SK-N-SH (cell line): Measurements from ENCODE around the gene PDK4. TPM values are rescaled to one million over a fixed set of nuclear protein-coding genes. Genes with fewer than 3 reads are reported as not detected.

ENCODE experiments used
- CTCF ChIA-PET: fragments of 300-600, 350-600 bp; formaldehyde crosslinking; extraction: SDS; loops from one replicate; lab custom pipeline; 2021; lab: Yijun Ruan, JAX
- POLR2A ChIA-PET: fragments of 350-600 bp; sonication (Branson Sonifier 250); formaldehyde crosslinking; extraction: SDS; loops from one replicate; lab custom pipeline; 2020; ENCODE audit warnings: antibody characterized with exemption, inconsistent platforms; lab: Yijun Ruan, JAX
- DNase-seq: peaks from one replicate; pipeline ENCODE4 v3.0.0; 2012
- H2AFZ ChIP-seq: fragments of 200-600 bp; sonication (generic); 2 replicates; pipeline ENCODE4 v1.8.1; 2016; ENCODE audit warnings: antibody characterized with exemption, mild to moderate bottlenecking, low read depth
- H3F3A ChIP-seq: fragments of 200-600 bp; sonication (generic); replicated peaks from 2 replicates; pipeline ENCODE3; 2016; ENCODE audit warnings: antibody characterized with exemption, mild to moderate bottlenecking; ENCODE audit not compliant: insufficient read depth
- H3K27ac ChIP-seq, 2 experiments: fragments of 200-500 bp in 1 of 2; fragments of 200-600 bp in 1 of 2; sonication (Bioruptor generic) in 1 of 2; sonication (generic), shearing (Covaris generic) in 1 of 2; 2 replicates each; pipeline versions ENCODE4 v1.5.1 to v1.6.1; 2014 to 2016; ENCODE audit warnings: low read depth in 2 of 2, inconsistent platforms in 1 of 2, low read length in 1 of 2, mild to moderate bottlenecking in 1 of 2, mixed read lengths in 1 of 2
- H3K27me3 ChIP-seq: fragments of 200-600 bp; sonication (generic), shearing (Covaris generic); 2 replicates; pipeline ENCODE4 v1.6.1; 2016; ENCODE audit warnings: mixed run types; ENCODE audit not compliant: insufficient read depth
- H3K36me3 ChIP-seq, 2 experiments: fragments of 200-500 bp in 1 of 2; fragments of 200-600 bp in 1 of 2; sonication (Bioruptor generic) in 1 of 2; sonication (generic) in 1 of 2; replicated peaks in 1 of 2; 2 replicates each; pipeline versions ENCODE3 to v1.5.1; 2014 to 2016; ENCODE audit warnings: low read length in 1 of 2, mild to moderate bottlenecking in 1 of 2; ENCODE audit not compliant: insufficient read depth in 2 of 2, control insufficient read depth in 1 of 2
- H3K4me1 ChIP-seq, 2 experiments: fragments of 200-500 bp in 1 of 2; fragments of 200-600 bp in 1 of 2; sonication (Bioruptor generic) in 1 of 2; sonication (generic), shearing (Covaris generic) in 1 of 2; 2 replicates each; pipeline versions ENCODE4 v1.5.1 to v1.6.1; 2014 to 2016; ENCODE audit warnings: low read depth in 1 of 2, low read length in 1 of 2, mixed run types in 1 of 2; ENCODE audit not compliant: insufficient read depth in 2 of 2, control insufficient read depth in 1 of 2
- H3K4me2 ChIP-seq: fragments of 200-600 bp; sonication (generic), shearing (Covaris generic); 2 replicates; pipeline ENCODE4 v1.6.1; 2017; ENCODE audit warnings: mixed run types
- H3K4me3 ChIP-seq, 2 experiments: fragments of 200-500 bp in 1 of 2; fragments of 200-600 bp in 1 of 2; sonication (Bioruptor generic) in 1 of 2; sonication (generic), shearing (Covaris generic) in 1 of 2; 2 replicates each; pipeline versions ENCODE4 v1.5.1 to v1.8.1; 2014 to 2016; ENCODE audit warnings: low read depth in 2 of 2, inconsistent platforms in 1 of 2, low read length in 1 of 2, mild to moderate bottlenecking in 1 of 2, mixed read lengths in 1 of 2, moderate library complexity in 1 of 2
- H3K79me2 ChIP-seq: fragments of 200-600 bp; sonication (generic); 2 replicates; pipeline ENCODE4 v1.8.1; 2017; ENCODE audit warnings: mild to moderate bottlenecking; ENCODE audit not compliant: insufficient read depth
- H3K9ac ChIP-seq: fragments of 200-600 bp; sonication (generic); 2 replicates; pipeline ENCODE4 v1.6.1; 2017; ENCODE audit warnings: mixed run types
- H3K9me2 ChIP-seq: fragments of 200-600 bp; sonication (generic); 2 replicates; pipeline ENCODE4 v1.6.1; 2017; ENCODE audit warnings: mixed run types
- H3K9me3 ChIP-seq: fragments of 200-600 bp; sonication (generic); 2 replicates; pipeline ENCODE4 v1.6.1; 2017; ENCODE audit warnings: mixed run types, mild to moderate bottlenecking, moderate library complexity
- H4K20me1 ChIP-seq: fragments of 200-600 bp; sonication (generic); 2 replicates; pipeline ENCODE4 v1.6.1; 2017; ENCODE audit warnings: mild to moderate bottlenecking, mixed run types; ENCODE audit not compliant: insufficient read depth
- CHD2 ChIP-seq: fragments of 150-350 bp; IDR thresholded peaks from 2 replicates; pipeline ENCODE4 v1.6.1; 2018; ENCODE audit warnings: low read length; ENCODE audit not compliant: partially characterized antibody
- EZH2phosphoT487 ChIP-seq: fragments of 200-600 bp; sonication (generic); IDR thresholded peaks from 2 replicates; pipeline ENCODE4 v1.6.1; 2017; ENCODE audit warnings: low read depth, mixed run types, mild to moderate bottlenecking, antibody characterized with exemption, moderate library complexity, borderline replicate concordance
- FOXJ3 ChIP-seq: sonication (generic); formaldehyde crosslinking; IDR thresholded peaks from 2 replicates; pipeline ENCODE4 v1.5.1; 2020; ENCODE audit warnings: mild to moderate bottlenecking, missing genetic modification reagents
- GATA2 ChIP-seq: sonication (generic); formaldehyde crosslinking; IDR thresholded peaks from 2 replicates; pipeline ENCODE4 v1.5.0; 2020; ENCODE audit warnings: mild to moderate bottlenecking, missing genetic modification reagents
- JUND ChIP-seq: IDR thresholded peaks from 2 replicates; pipeline ENCODE4 v1.4.0; 2012
- MXI1 ChIP-seq: IDR thresholded peaks from 2 replicates; pipeline ENCODE4 v1.6.1; 2012; ENCODE audit warnings: mild to moderate bottlenecking, low read depth, low read length, improper control_type of control experiment
- RAD21 ChIP-seq: IDR thresholded peaks from 2 replicates; pipeline ENCODE4 v1.6.1; 2012; ENCODE audit warnings: mild to moderate bottlenecking, low read length
- RFX5 ChIP-seq: IDR thresholded peaks from 2 replicates; pipeline ENCODE4 v1.6.1; 2012; ENCODE audit warnings: mild to moderate bottlenecking, improper control_type of control experiment, low read length
- SMC3 ChIP-seq: IDR thresholded peaks from 2 replicates; pipeline ENCODE4 v1.6.1; 2012; ENCODE audit warnings: low read depth, low read length, improper control_type of control experiment
- TAF1 ChIP-seq: IDR thresholded peaks from 2 replicates; pipeline ENCODE4 v1.6.1; 2012; ENCODE audit warnings: low read depth, mild to moderate bottlenecking, low read length, moderate library complexity, borderline replicate concordance
- TEAD4 ChIP-seq: IDR thresholded peaks from 2 replicates; pipeline ENCODE4 v1.4.0; 2012; ENCODE audit warnings: mild to moderate bottlenecking, borderline replicate concordance; ENCODE audit not compliant: insufficient read depth
- WGBS: methylation state at CpG from one replicate; pipeline ENCODE4 v1.1.6; 2017; ENCODE audit warnings: low lambda C conversion rate; 5-methylcytosine and 5-hydroxymethylcytosine counted together
- polyA plus RNA-seq, 3 experiments: library from polyadenylated mRNA; depleted of rRNA; stranded (reverse); fragments of >200 nt; gene quantifications; 2 replicates each; pipeline ENCODE4 v1.2.3, GENCODE V29; 2012
- TF ChIP-seq, protein P1 (sequence below): fragments of 200-600 bp; sonication (generic); IDR thresholded peaks from 2 replicates; pipeline ENCODE4 v1.6.1; 2017; ENCODE audit warnings: antibody characterized with exemption, mild to moderate bottlenecking, moderate library complexity
- TF ChIP-seq, protein P2 (sequence below): IDR thresholded peaks from 2 replicates; pipeline ENCODE4; 2012
- TF ChIP-seq, protein P3 (sequence below): IDR thresholded peaks from 2 replicates; pipeline ENCODE4 v1.6.1; 2012; ENCODE audit warnings: mild to moderate bottlenecking, low read depth, low read length, moderate library complexity
- TF ChIP-seq, protein P4 (sequence below): IDR thresholded peaks from 2 replicates; pipeline ENCODE4 v1.4.0; 2012; ENCODE audit warnings: low read depth, borderline replicate concordance
- TF ChIP-seq, protein P5 (sequence below): fragments of 150-350 bp; IDR thresholded peaks from 2 replicates; pipeline ENCODE4 v1.6.1; 2016; ENCODE audit warnings: mild to moderate bottlenecking, low read depth, low read length

Gene PDK4
- polyA plus RNA-seq, 1 of the 3 experiments (the other 2 are of a cell fraction), result 0.13 TPM

DNA sequence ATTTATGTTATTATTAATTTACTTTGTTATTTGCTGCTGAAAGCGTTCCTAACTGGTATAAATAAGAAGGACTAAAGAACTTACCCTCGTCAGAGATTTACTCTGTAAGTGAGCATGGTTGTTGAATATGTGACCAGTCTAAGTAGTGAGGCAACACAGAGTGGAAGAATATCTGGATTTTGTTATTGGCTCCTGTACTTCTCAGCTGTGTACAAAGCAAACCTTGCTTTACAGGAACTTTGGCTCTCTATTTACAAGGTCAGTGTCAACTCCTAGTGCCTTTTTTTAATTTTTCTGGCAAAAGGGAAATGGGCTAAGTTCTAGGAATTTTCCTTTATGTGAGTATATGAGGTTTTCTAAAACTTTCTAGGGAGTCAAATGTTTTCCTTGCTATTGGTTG lies 35.6 kb downstream of the PDK4 start:
- peaks cover 3% of the 10 kb centered on the region; the same call in 1 of the 2 replicates for H3K9me2 ChIP-seq
- ChIA-PET POLR2A (no interaction called here), CTCF (interaction anchor here (1.5 kb wide), 1 partner anchor 130 kb away, joined by 5 read pairs; no protein-coding TSS in a partner anchor)
- no peak overlapping the region for H3K4me3 ChIP-seq
- no peaks in the 10 kb centered on the region for H3K9me3 ChIP-seq
- no peaks in the 10 kb centered on the region for H3F3A ChIP-seq
- no peak overlapping the region for H3K27ac ChIP-seq
- no peak overlapping the region for H3K4me2 ChIP-seq
- no peak for DNase-seq
- no peak overlapping the region for H3K9ac ChIP-seq
- peaks cover 20% of the 10 kb centered on the region; the same call in 1 of the 2 replicates for H3K27me3 ChIP-seq
- H3K36me3 ChIP-seq, result no peaks in the 10 kb centered on the region
- TF ChIP-seq, protein P1, sequence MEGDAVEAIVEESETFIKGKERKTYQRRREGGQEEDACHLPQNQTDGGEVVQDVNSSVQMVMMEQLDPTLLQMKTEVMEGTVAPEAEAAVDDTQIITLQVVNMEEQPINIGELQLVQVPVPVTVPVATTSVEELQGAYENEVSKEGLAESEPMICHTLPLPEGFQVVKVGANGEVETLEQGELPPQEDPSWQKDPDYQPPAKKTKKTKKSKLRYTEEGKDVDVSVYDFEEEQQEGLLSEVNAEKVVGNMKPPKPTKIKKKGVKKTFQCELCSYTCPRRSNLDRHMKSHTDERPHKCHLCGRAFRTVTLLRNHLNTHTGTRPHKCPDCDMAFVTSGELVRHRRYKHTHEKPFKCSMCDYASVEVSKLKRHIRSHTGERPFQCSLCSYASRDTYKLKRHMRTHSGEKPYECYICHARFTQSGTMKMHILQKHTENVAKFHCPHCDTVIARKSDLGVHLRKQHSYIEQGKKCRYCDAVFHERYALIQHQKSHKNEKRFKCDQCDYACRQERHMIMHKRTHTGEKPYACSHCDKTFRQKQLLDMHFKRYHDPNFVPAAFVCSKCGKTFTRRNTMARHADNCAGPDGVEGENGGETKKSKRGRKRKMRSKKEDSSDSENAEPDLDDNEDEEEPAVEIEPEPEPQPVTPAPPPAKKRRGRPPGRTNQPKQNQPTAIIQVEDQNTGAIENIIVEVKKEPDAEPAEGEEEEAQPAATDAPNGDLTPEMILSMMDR, result no peak
- TF ChIP-seq, protein P2, sequence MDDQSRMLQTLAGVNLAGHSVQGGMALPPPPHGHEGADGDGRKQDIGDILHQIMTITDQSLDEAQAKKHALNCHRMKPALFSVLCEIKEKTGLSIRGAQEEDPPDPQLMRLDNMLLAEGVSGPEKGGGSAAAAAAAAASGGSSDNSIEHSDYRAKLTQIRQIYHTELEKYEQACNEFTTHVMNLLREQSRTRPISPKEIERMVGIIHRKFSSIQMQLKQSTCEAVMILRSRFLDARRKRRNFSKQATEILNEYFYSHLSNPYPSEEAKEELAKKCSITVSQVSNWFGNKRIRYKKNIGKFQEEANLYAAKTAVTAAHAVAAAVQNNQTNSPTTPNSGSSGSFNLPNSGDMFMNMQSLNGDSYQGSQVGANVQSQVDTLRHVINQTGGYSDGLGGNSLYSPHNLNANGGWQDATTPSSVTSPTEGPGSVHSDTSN, result no peak
- TF ChIP-seq JUND (no peak), SMC3 (no peak), MXI1 (no peak), CHD2 (no peak), TEAD4 (no peak), FOXJ3 (no peak), EZH2phosphoT487 (no peak), RFX5 (no peak), TAF1 (no peak), RAD21 (no peak), GATA2 (CRISPR knock-in tag) (no peak)
- TF ChIP-seq, protein P3, sequence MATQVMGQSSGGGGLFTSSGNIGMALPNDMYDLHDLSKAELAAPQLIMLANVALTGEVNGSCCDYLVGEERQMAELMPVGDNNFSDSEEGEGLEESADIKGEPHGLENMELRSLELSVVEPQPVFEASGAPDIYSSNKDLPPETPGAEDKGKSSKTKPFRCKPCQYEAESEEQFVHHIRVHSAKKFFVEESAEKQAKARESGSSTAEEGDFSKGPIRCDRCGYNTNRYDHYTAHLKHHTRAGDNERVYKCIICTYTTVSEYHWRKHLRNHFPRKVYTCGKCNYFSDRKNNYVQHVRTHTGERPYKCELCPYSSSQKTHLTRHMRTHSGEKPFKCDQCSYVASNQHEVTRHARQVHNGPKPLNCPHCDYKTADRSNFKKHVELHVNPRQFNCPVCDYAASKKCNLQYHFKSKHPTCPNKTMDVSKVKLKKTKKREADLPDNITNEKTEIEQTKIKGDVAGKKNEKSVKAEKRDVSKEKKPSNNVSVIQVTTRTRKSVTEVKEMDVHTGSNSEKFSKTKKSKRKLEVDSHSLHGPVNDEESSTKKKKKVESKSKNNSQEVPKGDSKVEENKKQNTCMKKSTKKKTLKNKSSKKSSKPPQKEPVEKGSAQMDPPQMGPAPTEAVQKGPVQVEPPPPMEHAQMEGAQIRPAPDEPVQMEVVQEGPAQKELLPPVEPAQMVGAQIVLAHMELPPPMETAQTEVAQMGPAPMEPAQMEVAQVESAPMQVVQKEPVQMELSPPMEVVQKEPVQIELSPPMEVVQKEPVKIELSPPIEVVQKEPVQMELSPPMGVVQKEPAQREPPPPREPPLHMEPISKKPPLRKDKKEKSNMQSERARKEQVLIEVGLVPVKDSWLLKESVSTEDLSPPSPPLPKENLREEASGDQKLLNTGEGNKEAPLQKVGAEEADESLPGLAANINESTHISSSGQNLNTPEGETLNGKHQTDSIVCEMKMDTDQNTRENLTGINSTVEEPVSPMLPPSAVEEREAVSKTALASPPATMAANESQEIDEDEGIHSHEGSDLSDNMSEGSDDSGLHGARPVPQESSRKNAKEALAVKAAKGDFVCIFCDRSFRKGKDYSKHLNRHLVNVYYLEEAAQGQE, result no peak
- TF ChIP-seq, protein P4, sequence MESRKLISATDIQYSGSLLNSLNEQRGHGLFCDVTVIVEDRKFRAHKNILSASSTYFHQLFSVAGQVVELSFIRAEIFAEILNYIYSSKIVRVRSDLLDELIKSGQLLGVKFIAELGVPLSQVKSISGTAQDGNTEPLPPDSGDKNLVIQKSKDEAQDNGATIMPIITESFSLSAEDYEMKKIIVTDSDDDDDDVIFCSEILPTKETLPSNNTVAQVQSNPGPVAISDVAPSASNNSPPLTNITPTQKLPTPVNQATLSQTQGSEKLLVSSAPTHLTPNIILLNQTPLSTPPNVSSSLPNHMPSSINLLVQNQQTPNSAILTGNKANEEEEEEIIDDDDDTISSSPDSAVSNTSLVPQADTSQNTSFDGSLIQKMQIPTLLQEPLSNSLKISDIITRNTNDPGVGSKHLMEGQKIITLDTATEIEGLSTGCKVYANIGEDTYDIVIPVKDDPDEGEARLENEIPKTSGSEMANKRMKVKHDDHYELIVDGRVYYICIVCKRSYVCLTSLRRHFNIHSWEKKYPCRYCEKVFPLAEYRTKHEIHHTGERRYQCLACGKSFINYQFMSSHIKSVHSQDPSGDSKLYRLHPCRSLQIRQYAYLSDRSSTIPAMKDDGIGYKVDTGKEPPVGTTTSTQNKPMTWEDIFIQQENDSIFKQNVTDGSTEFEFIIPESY, result no peak
- TF ChIP-seq, protein P5, sequence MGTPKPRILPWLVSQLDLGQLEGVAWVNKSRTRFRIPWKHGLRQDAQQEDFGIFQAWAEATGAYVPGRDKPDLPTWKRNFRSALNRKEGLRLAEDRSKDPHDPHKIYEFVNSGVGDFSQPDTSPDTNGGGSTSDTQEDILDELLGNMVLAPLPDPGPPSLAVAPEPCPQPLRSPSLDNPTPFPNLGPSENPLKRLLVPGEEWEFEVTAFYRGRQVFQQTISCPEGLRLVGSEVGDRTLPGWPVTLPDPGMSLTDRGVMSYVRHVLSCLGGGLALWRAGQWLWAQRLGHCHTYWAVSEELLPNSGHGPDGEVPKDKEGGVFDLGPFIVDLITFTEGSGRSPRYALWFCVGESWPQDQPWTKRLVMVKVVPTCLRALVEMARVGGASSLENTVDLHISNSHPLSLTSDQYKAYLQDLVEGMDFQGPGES, result no peak
- H3K4me1 ChIP-seq, result no peaks in the 10 kb centered on the region
- no peak overlapping the region for H2AFZ ChIP-seq
- H3K79me2 ChIP-seq, result no peaks in the 10 kb centered on the region
- no peaks in the 10 kb centered on the region for H4K20me1 ChIP-seq
- 5% methylated on average over 2 of the region's 2 CpGs for WGBS
